ENCODE results near the gene VPS45.
"Not testable (repeated sequence)": the region's sequence is repeated elsewhere in the genome, so short reads cannot be mapped to it uniquely, and the experiment has no call there.

VPS45 gene, protein sequence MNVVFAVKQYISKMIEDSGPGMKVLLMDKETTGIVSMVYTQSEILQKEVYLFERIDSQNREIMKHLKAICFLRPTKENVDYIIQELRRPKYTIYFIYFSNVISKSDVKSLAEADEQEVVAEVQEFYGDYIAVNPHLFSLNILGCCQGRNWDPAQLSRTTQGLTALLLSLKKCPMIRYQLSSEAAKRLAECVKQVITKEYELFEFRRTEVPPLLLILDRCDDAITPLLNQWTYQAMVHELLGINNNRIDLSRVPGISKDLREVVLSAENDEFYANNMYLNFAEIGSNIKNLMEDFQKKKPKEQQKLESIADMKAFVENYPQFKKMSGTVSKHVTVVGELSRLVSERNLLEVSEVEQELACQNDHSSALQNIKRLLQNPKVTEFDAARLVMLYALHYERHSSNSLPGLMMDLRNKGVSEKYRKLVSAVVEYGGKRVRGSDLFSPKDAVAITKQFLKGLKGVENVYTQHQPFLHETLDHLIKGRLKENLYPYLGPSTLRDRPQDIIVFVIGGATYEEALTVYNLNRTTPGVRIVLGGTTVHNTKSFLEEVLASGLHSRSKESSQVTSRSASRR

DNA sequence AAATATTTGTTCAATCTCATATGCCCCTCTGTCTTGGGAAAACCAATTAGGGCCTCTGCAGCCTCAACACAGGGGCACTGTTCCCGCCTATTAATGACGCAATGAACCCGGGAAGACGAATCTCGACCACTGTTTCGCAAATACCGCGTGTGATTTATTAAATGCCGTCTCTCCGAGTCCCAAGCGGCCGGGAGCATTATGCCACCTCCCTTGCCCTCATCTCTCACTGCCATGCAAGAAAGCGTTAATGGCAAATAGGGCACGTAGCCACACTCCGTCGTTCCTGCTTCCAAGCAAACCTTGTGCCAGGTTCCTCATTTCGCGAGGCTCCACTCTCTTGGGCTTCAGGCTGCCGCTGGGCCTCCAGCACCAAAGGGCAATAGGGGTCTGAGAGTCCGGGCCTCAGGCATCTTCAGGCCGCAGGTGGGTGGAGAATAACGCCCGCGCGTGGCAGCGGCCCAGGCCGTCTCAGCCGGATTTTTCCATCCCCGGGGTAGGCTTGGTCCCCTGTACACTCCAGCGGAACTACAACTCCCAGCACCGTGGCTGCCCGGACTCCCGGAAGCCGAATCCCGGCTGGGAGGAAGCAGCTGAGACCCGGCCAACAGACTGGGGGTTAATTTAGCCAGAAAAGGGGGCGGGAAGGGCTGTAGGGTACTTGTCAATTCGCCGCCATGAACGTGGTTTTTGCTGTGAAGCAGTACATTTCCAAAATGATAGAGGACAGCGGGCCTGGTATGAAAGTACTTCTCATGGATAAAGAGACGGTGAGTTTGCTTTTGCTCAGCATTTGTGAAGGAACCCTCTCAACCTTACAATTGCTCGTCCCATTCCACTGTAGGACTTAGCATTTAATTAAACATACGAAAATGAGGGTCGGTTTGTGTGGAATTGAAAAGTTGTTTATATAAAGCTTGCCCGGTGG is at the start of gene VPS45:
Gene VPS45 (plus strand): TSS at position 593 of the 925 bp plus-strand sequence. CDS start 82 bp downstream, at position 675.
- peak; percentile 42 to 94 (median 84) for DNase-seq

DNA sequence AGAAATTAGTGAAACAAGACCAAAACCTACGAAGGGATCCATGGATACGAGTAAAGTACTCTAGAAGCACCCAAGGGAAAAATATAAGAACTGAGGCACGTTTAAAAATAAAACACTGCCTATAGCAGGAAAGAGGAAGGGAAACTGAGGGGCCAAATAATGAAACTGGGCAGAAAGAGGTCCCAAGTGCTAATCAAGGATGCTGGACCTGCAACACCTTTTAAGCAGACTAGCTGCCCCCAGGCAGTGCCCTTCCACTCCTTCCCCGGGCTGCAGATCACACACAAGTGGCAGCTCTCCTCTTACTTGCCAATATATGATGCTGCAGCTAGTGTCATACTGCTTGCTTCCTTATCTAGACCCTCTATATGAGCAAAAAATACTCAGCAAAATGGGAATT is 49.4 kb upstream of the VPS45 start:
- no peak for DNase-seq

DNA sequence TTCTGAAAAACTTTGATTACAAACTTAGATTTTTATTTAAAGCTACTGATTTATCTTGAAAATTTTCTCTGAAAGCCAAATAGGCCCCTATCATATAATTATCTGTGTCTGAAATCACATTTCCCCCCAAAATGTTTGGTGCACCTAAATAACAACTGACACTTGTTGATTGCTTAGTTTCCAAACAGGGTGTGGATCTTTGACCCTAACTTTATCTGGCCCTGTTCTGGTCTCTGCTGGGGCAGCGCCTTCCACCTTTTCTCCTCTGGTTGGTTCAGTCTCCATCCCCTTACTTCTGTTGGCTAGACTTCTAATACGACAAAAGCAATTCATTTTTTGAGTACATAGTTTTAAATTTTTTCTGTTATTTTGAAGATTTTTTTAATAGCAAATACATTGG is 46.9 kb upstream of the VPS45 start:
- no peak for DNase-seq

DNA sequence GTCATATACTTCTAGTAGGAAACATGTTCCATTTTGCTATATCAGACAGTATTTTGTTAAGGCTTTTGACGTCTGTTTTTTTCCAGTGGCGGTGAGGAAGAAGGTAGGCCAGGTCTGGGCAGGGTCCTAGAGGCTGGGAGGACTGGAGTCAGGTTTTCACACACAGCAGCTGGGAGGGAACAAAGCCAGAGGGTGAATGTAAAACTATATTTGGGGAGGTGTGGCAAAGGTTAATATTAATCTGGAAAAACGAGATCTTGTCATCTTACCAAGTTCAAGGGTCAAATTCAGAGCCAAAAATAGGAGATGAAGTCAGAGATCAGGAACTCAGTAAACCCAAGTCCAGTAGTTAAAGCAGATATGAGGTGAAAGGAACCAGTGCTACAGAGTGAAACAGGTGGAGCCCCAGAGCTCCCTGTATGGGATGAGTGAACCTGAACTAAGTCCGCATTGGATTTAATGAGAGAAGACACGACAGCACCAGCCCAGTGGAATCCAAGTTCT is 46.3 kb upstream of the VPS45 start:
- DNase-seq = no peak

DNA sequence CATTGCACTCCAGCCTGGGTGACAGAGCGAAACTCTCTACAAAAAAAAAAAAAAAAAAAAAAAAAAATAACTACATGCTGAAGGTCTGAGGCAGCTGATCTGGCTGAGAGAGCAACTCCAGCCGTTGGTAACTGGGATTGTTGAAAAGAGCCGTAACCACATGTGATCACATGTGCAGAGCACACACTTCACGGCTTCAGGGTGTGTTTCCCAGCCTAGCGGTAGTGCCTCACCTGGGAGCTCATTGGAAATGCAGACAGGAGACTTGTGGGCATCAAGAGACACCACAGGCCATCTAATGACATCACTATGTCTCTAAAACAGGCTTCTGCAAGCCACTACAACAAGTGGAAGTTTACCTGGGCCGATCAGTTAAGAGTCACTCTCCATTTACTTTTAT is 45.2 kb upstream of the VPS45 start:
- DNase-seq = no peak

DNA sequence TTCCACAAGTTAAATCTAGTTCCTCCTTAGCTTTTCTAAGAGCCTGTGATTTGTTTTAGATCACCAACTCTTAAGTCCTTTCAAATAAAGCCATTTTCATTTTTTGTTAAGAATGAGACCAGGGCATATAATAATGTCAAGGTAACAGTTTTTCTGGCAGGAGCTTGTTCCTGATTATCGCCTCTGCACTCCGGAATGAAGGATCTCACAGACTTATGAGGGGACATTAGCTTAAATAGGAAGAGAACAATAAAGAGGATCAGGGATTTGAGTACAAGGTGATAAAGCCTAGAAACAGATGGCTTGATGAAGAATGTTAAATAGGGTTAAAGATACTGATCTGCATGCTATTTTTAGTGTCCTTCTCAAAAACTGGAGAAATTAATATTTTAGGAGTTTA is 43.4 kb upstream of the VPS45 start:
- no peak for DNase-seq

DNA sequence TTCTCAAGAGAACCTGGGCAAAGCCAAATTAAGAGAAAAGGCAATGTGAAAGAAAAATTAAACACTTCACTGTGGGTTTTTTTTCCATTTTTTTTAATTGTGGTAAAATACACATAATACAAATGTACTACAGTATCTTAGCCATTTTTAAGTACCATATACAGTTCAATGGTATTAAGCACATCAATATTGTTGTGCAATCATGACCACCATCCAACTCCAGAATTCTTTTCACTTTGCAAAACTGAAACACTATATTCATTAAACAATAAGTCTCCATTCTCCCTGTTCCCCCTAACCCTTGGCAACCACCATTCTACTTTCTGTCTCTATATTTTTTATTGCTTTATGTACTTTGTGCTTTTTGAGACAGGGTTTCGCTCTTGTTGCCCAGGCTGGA is 39.3 kb upstream of the VPS45 start:
- DNase-seq = no peak

DNA sequence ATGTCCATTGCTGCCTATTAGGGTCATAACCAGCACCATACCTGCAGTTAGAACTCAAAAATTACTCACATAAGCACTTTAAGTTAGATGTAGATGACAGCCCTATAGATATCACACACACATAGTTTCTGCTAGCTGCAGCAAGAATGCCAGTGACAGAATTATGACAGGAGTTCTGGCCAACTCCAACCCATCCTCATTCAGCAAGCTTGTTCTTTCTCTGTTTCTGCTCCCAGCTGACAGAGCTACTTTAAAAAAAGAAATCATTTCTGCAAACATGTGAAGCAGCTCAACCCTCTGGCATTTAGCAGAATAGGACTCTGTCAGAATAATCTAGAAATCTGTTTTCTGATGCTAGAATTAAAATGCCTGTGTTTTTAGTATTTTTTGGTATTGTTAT is 33.2 kb upstream of the VPS45 start:
- no peak for DNase-seq

DNA sequence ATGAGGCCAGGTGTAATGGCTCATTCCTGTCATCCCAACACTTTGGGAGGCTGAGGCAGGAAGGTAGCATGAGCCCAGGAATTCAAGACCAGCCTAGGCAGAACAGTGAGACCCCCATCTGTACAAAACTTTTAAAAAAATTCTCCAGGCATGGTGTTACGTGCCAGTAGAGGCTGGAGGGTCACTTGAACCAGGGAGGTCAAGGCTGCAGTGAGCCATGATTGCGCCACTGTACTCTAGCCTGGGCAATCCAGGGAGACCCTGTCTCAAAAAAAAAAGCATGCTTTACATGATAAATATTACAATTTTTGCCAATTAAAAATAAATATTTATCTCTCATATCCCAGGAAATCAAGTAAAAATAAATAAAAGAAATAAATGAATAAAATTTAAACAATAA is 17.6 kb upstream of the VPS45 start:
- DNase-seq = no peak

DNA sequence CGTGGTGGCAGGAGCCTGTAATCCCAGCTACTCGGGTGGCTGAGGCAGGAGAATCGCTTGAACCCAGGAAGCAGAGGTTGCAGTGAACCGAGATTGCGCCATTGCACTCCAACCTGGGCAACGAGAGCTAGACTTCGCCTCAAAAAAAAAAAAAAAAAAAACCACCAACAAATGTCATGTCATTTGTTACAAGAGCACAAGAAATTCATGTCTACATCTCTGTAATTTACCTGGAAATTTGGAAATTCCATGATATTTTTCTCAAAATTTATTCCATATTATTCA is 16.5 kb upstream of the VPS45 start:
- no peak for DNase-seq

DNA sequence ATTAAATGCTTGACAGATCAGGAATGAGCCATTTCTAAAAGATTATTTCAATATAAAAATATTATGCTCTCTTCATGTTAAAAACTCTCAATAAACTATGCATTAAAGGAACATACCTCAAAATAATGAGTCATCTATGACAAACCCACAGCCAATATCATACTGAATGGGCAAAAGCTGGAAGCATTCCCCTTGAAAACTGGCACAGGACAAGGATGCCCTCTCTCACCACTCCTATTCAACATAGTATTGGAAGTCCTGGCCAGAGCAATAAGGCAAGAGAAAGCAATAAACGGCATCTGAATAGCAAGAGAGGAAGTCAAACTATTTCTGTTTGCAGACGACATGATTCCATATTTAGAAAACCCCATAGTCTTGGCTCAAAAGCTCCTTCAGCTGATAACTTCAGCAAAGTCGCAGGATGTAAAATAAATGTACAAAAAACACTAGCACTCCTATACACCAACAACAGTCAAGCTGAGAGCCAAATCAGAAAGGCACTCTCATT is 15.6 kb upstream of the VPS45 start:
- not testable (repeated sequence) for DNase-seq

DNA sequence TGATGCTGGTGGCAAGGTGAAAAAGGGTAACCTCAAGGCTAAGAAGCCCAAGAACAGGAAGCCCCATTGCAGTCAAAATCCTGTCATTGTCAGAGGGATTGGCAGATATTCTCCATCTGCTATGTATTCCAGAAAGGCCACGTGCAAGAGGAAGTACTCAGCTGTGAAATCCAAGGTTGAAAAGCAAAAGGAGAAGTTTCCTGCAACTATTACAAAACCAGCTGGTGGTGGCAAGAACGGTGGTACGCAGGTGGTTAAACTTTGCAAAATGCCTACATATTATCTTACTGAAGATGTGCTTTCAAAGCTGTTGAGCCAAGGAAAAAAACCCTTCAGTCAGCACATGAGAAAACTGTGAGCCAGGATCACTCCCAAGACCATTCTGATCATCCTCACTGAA is 13.7 kb upstream of the VPS45 start:
- no peak for DNase-seq

DNA sequence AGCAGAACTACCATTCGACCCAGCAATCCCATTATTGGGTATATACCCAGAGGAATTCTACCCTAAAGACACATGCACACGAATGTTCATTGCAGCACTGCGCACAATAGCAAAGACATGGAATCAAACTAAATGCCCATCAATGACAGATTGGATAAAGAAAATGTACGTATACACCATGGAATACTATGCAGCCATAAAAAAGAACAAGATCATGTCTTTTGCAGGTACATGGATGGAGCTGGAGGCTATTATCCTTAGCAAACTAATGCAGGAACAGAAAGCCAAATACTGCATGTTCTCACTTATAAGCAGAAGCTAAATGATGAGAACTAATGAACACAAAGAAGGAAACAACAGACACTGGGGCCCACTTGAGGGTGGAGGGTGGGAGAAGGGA is 12.1 kb upstream of the VPS45 start:
- DNase-seq = not testable (repeated sequence)

DNA sequence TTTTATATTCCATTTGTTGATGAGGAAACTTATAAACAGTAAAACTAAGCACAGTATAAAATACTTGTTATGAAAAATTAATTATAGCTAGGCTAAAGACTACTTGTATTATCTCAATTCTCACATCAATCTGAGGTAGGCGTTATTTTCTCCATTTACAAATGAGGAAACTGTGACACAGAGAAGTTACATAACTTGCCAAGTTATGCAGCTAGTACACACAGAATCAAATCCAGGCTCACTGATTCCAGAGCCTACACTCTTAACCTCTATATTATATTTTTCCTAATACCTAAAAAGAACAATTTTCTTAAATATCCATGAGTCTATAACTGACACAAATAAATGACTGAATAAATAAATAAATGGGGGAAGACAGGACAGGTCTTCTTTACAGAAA is 11.2 kb upstream of the VPS45 start:
- no peak for DNase-seq

DNA sequence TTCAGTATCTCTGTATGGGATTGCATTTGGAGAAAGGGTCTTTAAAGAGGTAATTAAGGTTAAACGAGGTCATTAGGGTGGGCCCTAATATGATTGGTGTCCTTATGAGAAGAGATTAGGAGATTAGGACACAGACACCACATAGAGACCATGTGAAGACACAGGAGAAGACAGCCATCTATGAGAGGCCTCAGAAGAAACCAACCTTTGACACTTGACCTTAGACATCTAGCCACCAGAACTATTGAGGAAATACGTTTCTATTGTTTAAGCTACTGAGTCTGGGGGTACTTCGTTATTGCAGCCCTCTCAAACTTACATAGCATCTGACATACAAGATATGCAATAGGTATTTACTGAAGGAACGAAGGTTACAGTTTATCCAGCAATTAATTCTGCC is 7.3 kb upstream of the VPS45 start:
- no peak for DNase-seq

DNA sequence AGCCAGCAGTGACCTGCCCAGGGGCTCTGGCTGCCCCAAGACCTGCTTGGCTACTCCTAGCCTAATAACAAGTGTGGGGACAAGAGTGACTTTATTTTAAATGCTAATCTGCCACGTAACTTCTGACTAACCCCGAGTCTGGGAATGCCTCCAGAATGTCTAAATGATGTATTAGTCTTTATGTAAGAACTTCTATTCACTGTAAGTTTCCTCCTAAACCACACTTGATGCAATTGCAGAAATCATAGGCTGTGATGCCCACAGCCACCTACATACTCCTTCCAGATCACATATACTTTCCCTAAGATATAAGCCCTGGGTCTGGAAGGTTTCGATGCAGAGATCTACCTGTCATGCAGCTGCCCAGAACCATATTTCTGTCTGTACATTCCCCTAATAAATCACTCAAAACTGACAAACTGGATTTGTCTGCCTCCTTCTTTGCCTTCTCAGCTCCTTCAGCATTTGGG is 5.9 kb upstream of the VPS45 start:
- peak in 2 of 14 donors; percentile 10 to 13 for DNase-seq

DNA sequence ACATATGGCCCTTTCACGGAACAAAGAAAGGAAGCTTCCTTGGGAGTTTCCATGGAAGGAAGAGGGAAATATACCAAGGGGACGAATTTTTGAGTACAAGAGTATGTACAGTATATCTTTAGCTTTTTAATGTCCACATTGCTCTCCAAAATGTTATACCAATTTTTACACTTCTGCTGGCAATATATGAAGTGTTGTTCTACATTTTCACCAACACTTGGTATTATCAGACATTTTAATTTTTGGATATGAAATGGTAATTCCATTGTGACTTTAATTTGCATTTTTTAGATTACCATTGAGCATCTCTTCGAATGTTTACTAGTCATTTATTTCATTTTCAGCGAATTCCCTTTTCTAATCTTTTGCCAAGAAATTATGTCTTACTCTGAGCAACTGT is 5.5 kb upstream of the VPS45 start:
- DNase-seq = no peak

DNA sequence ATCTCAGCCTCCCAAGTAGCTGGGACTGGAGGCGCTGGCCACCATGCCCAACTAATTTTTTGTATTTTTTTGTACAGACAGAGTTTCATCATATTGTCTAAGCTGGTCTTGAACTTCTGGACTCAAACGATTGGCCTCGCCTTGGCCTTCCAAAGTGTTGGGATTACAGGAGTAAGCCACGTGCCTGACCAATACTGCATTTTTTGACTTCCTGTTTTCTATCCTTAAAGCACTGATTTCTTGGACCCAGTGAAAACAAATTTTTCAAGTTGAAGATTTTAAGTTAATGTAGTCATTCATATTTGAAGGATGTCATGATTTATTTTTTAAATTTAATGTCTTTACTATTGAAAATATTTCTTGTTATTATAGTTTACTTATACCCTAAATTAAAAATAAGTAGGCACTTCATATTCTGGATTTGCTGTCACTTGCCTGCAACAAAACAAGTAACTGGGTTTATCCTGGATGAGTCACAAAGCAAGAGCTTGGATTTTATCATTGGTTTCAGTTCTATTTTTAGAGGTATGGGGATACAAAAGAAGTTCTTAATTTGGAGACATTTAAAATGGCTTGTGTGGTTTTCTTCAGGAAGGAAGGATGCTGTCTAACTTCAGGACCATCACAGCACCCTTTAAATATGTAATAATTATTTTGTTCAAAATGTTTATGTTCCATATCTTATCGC is 2.2 kb upstream of the VPS45 start:
- DNase-seq = no peak

DNA sequence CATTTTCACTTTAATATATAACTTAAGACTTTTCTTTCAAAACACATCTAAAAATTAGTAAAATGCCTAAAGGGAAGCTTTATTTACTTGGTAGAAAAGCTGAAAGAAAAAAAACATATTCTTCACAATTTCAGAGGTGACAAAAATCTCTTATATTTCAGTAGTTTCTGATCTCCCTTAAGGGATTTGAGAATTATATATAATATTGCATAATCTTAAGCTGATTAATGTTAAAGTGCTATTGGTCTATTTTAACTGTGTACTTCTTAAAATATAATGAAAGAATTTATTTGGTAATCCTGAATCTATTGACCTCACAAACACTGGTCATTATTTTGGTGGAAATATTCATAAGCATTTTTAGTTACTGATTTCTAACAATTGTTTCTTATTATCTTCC is 1.2 kb upstream of the VPS45 start:
- DNase-seq = no peak

DNA sequence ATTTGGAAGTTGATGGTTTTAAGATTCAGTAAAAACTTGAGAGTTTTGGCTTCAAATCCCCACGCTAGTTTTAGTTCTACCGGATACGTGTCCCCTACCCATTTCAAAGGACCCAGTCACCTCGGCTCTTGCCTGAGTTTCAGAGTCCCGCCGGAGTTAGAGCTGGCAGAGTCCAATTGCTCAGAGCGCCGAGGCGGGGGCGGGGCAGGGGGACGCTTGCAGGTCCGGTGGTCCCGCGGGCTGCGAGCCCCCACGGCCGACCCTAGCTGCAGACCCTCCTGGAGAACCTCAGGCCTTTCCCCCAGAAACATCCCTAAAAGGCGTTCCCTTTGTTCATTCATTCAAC is 765 bp upstream of the VPS45 start:
- peak in 10 of 14 donors; percentile 56 to 87 (median 77) for DNase-seq

DNA sequence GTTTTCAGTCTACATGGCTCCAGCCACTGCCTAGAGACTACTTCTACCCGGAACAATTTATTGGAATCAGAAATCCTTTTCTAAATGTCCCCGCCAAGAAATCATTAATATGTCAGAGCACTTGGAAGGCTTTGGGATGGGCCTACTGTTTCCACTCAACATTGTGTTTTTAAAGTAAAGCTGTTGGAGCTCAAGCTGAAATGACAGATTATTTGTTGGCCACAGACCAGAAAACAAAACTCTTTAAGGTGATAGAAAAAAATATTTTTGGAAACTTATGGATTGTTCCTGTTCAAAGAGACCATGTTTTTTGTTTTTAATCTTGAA is 496 bp downstream of the VPS45 start:
- DNase-seq = no peak

DNA sequence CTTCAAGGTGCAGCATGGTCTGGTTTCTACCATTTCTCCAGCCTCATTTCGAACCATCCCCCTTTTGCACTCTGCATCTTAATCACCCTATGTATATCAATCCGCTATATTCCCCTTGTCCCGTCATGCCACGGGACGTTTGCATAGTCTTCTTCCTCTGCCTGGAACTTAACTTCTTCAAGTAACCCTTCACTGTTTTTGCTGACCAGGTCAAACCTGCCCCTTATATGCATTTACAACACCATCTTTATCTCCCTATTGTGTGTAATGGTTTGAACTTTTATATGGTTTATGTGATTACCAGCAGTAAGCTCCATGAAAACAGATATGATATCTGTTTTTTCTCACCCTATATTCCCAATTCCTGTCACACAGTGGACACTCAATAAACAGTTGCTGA is 2.3 kb downstream of the VPS45 start:
- no peak for DNase-seq

DNA sequence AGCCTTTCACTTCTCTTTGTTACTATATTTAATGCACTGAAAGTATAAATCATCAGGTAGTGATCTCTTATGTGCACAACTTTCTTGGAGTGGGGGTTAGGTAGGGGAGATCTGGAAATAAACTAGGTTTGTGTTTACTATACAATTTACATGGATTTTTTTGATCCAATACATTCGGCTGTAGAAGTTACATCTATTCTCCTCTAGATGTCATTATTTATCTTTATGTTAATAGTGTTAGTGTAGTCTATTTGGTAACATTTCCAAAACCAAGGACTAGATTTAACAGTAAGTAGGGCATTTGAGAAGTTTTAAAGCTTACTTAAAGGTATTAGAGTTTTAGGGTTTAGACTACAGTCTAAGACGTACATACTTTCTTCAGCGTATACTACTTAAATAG is 5.4 kb downstream of the VPS45 start:
- DNase-seq = peak in 1 of 14 donors; percentile 16
